Measurements from ENCODE around the gene DSCAM.

The DSCAM gene

GRCh38 chr21:40640266-40640789, 206.6 kb downstream of the DSCAM start:
- no peak for DNase-seq

- DNase-seq = no peak
These were observed 207.3 kb downstream of the DSCAM start for GRCh38 chr21:40639616-40640194.

DNA sequence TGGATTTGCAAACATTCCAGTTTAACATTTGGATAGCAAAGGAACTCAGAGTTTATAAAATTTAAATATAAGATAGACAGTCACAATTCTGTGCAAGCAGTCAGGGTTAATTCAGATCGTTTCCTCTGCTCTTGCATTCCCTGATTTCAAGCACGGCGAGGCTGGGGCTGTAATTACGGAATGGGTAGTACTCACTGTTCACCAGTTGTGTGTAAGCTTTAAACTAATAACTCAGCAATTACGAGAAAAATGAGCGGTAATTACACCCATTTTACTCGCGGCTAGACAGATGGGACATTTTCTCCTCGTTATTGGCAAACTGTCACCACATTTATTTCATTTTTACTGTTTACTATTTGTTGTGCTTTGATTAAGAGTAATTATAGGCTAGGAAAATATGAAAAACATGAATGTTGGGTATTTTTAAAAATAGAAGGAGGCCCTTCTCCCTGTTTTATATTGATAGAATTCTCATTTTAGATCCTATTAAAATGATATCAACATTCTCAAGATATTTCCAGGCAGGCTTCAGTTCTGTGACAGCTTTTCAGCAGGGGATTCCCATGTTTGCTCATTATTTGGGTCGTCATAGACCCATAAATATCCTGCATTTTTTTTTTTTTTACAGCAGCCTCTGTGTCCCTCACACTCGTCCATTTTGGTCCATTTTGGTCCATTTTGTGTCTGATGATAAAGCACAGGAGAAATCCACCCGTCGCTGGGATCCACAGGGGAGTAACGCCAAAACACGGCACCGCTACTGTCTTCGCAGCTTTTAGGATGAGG, 208.3 kb downstream of the DSCAM start:
- no peak for DNase-seq

- no peak for DNase-seq
These were observed 210.9 kb downstream of the DSCAM start for GRCh38 chr21:40636026-40636425.

DNA sequence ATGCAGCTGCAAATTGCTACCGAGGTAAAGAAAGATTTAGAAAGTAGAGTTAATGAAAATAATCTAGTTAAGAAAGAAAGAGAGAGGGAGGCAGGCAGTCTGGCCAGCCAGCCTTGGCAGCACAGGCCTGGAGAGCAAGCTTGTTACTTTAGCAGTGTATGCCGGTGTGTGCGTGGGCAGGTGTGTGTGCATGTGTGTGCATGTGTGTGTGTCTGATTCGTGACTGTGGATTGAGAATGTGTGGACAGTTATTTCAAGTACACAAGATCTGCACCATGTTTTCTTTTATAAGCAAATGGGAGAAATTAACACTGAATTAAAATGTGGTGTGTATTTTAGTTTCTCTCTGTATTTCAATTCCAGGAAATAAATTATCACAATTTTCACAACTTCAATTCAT, 211.6 kb downstream of the DSCAM start:
- DNase-seq = no peak

DNA sequence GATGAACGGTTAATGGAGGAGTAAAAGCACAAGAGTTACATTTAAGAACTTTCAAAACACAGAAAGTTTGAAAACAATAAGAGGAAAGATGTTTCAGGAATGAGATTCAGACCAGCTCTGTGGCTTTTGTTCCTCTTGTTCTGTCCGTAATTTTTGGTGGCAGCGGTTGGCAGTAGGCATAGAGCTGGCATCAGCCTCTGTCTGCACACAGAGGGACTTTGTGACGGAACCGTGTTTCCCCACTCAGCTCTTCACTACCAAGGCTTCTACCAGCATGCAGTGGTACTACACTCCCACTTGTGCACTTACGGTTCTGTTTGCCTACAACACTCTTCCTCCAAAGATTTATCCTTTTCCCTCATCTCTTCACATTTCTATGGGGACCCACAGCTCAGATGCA, 212.8 kb downstream of the DSCAM start:
- DNase-seq = no peak

DNA sequence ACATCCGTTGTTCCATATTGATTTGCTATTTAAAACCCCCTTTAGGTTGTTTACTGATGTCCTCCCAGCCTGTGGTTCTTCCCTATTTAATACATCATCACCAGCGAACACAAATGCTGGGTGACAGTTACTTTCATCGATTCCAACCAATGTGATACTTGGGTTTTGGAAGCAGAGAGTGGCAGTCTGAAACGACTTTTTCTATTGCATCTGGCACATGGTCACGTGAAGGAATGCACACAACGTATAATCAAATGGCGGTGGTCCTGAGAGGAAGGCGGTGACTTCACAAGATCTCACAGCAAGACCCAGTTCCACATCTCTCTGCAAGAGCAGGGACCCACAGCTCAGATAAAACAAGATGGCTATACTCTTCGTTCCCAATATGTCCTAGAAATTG, 213.9 kb downstream of the DSCAM start:
- DNase-seq = no peak

GRCh38 chr21:40631211-40631610, 215.7 kb downstream of the DSCAM start:
- DNase-seq = no peak

DNA sequence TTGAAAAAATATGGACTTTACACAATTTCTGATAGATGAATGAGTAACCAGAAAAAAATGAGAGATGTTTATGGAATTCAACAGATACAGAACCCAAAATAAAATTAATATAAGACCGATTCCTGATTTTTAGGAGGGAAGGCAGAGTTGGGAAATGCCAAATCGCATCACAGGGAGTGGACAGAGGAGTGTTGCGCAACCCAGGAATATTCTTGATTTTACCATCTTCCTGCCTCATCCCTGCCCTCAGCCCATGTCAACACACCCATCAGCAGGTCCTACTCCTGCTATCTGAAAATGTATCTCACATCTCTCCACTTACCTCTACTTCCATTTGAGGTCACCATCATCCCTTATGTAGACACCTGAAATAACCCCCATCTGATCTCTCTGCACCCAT, 221.0 kb downstream of the DSCAM start:
- no peak for DNase-seq

- no peak for DNase-seq
These were observed 223.4 kb downstream of the DSCAM start for GRCh38 chr21:40623528-40623927.

- DNase-seq = no peak
These were observed 224.4 kb downstream of the DSCAM start for GRCh38 chr21:40622531-40622930.

- DNase-seq = no peak
These were observed 226.4 kb downstream of the DSCAM start for GRCh38 chr21:40620386-40621145.

DNA sequence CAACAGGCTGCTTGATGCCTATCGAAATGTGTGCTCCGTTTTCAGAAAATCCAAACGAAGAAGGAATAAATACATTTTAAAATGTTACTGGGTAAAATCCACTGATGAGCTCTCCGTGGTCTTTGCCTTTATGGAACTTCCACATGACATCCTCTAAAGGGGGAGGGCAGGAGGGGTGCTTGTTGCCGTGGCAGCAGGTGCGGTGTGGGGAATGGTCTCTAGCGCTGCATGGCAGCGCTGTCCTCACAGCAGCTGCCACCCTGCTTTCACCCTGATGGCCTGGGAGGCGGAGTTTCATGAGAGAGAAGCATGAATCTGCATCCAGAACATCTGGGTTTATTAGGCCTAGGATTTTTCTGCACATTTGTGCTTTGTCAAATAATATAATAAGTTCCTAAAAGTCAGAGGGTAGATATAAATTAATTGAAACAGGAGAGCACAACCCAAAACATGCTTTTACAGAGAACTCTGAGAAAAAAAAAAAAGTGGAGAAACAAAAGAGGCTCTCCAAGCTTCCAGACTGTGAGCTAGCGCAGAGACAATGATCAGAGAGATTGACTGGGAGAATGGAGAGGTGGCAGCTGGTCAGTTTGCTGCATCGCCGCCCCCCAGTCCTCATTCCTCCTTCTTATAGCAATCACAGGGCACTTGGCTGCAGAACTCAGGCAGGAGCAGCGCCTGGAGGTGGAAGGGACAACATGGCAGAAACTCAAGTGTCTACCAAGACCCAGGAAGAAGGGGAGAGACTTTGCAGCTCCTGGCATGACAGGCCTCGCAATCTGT, 228.6 kb downstream of the DSCAM start:
- DNase-seq = no peak

- DNase-seq = no peak
These were observed 230.6 kb downstream of the DSCAM start for GRCh38 chr21:40616377-40616704.

- DNase-seq = no peak
These were observed 231.2 kb downstream of the DSCAM start for GRCh38 chr21:40615505-40616376.

- DNase-seq = no peak
These were observed 233.4 kb downstream of the DSCAM start for GRCh38 chr21:40613546-40614030.

GRCh38 chr21:40610345-40610744, 236.6 kb downstream of the DSCAM start:
- DNase-seq = no peak

DNA sequence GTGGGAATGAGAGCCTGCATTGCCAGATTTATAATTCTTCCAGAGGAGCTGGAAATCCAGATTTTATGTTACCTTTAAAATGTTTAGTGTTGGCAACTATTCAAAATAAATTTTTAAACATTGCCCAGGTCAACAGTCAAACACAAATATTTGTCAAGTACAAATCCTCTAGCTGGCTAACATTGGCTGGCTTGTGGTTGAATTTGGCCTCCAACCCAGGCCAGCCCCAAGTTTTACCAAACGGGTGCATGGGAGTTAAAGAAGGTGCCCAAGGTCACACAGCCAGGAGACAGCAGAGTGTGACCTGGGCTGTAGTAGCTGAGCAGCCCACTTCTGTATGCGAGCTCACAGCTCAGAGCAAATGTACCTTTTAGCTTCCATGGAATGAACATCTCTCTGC, 240.6 kb downstream of the DSCAM start:
- no peak for DNase-seq

GRCh38 chr21:40605094-40605493, 241.9 kb downstream of the DSCAM start:
- no peak for DNase-seq

DNA sequence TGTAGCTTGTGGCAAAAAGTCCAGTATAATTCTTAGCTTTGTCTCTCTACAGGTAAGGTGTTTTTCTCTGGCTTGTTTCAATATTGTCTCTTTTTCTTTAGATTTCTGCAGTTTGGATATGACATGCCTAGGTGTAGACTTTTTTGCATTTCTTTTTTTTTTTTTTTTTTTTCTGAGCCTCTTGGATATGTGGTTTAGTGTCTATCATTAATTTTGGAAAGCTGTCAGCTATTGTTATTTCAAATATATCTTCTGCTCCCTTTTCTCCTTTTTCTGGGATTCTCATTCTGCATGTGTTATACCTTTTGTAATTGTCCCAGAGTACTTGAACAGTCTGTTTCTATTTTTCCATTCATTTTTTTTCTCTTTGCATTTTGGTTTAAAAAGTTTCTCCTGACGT, 243.2 kb downstream of the DSCAM start:
- no peak for DNase-seq

- no peak for DNase-seq
These were observed 244.9 kb downstream of the DSCAM start for GRCh38 chr21:40602080-40602479.

DNA sequence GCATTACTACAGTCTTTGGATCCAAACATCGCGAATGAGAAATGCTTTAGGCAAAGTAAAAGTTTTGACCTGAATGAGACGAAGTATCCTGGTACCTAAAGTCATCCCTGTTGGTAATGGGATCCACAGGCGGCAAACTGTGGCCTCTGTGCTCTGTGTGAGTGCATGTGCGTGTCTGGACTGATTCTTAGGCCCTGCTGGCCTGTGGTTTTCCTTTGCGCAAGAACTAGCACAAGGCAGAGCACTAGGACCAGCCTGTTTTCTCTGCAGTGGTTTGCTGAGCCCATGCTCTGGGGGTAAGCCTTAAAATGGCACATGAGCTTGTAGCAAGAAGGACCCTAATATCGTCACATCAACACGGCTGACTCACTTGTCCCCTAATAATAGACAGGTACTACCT, 251.2 kb downstream of the DSCAM start:
- no peak for DNase-seq
